ENCODE results near the gene MYH7.
A peak's percentile ranks its signal among the peaks of the same experiment; 100 is the strongest.

The MYH7 gene

GRCh38 chr14:23435543-23436326, at the start of gene MYH7:
TSS of gene MYH7 (minus strand) at chr14:23435660. CDS start at chr14:23433732, 1,928 bp downstream.
- ChIA-PET POLR2A (interaction anchor here (0.6 to 0.7 kb wide), 2 partner anchors 130 to 177 kb away, joined by 3 read pairs; no protein-coding TSS in a partner anchor), CTCF (interaction anchor here (0.8 to 1.8 kb wide), 3 partner anchors 12 to 56 kb away, joined by 3 to 4 read pairs (median 3); no protein-coding TSS in a partner anchor)
- H3K4me3 ChIP-seq (ENCODE audit: low read depth, low read length) = no peak within 1 kb of the TSS
- DNase-seq (ENCODE audit: low read depth, low spot score) = no peak
- no peak for TF ChIP-seq CTCF (IDR thresholded peaks at IDR 0.05; ENCODE audit: insufficient read depth, low read length, missing control alignments)

- DNase-seq (ENCODE audit: low read depth, low spot score) = no peak
- TF ChIP-seq CTCF (IDR thresholded peaks at IDR 0.05; ENCODE audit: insufficient read depth, low read length, missing control alignments) = peak; percentile 58
- no peak overlapping the region for H3K4me3 ChIP-seq (ENCODE audit: low read depth, low read length)
- ChIA-PET CTCF (interaction anchor here (1.2 to 17.0 kb wide), 6 partner anchors 7 to 81 kb away, joined by 3 to 910 read pairs (median 9); partner anchors contain the start of genes AP1G2 and THTPA), POLR2A (no interaction called here)
These were observed 47.9 kb upstream of the MYH7 start for GRCh38 chr14:23483236-23483854.

GRCh38 chr14:23482823-23483148, 47.3 kb upstream of the MYH7 start:
- CTCF ChIA-PET = interaction anchor here (0.9 to 17.0 kb wide), 3 partner anchors 8 to 82 kb away, joined by 3 to 910 read pairs (median 4); partner anchors contain the start of genes AP1G2 and THTPA
- DNase-seq (ENCODE audit: low read depth, low spot score) = no peak
- no peak for TF ChIP-seq CTCF (IDR thresholded peaks at IDR 0.05; ENCODE audit: insufficient read depth, low read length, missing control alignments)
- POLR2A ChIA-PET = no interaction called here
- no peak overlapping the region for H3K4me3 ChIP-seq (ENCODE audit: low read depth, low read length)

GRCh38 chr14:23481979-23482822, 46.7 kb upstream of the MYH7 start:
- CTCF ChIA-PET = interaction anchor here (0.9 to 17.0 kb wide), 3 partner anchors 9 to 82 kb away, joined by 3 to 910 read pairs (median 8); partner anchors contain the start of genes AP1G2, NGDN and THTPA
- H3K4me3 ChIP-seq (ENCODE audit: low read depth, low read length) = no peak overlapping the region
- POLR2A ChIA-PET = interaction anchor here (1.6 kb wide), 1 partner anchor 78 kb away, joined by 5 read pairs; no protein-coding TSS in a partner anchor
- DNase-seq (ENCODE audit: low read depth, low spot score) = no peak
- no peak for TF ChIP-seq CTCF (IDR thresholded peaks at IDR 0.05; ENCODE audit: insufficient read depth, low read length, missing control alignments)

GRCh38 chr14:23481362-23481970, 46.0 kb upstream of the MYH7 start:
- POLR2A ChIA-PET = interaction anchor here (1.6 kb wide), 1 partner anchor 79 kb away, joined by 5 read pairs; no protein-coding TSS in a partner anchor
- DNase-seq (ENCODE audit: low read depth, low spot score) = no peak
- H3K4me3 ChIP-seq (ENCODE audit: low read depth, low read length) = no peak overlapping the region
- CTCF ChIA-PET = interaction anchor here (1.4 to 17.0 kb wide), 4 partner anchors 11 to 83 kb away, joined by 4 to 910 read pairs (median 40); partner anchors contain the start of genes AP1G2, NGDN and THTPA
- TF ChIP-seq CTCF (IDR thresholded peaks at IDR 0.05; ENCODE audit: insufficient read depth, low read length, missing control alignments) = no peak

All from AG04449 (cell line).